IMR-90 (cell line): ENCODE data around the gene TOR4A. TPM values are rescaled to one million over a fixed set of nuclear protein-coding genes. Genes with fewer than 3 reads are reported as not detected.
"Not testable (repeated sequence)": the region's sequence is repeated elsewhere in the genome, so short reads cannot be mapped to it uniquely, and the experiment has no call there.

Experiments
- ATAC-seq: fragments of 200-7000 bp; cut with Tn5 transposase; 2 replicates; pipeline ENCODE4 v1.9.1; 2020; ENCODE audit warnings: low read depth, mild to moderate bottlenecking, moderate library complexity
- BruUV-seq: library from RNA; stranded (reverse); fragments of 400-500 nt; replicated peaks from 2 replicates; lab custom pipeline; 2021; lab: Mats Ljungman, UMichigan
- CTCF ChIA-PET: fragments of 300-600 bp; formaldehyde crosslinking; extraction: SDS; loops from one replicate; lab custom pipeline; 2021; ENCODE audit warnings: antibody characterized with exemption; lab: Yijun Ruan, JAX
- POLR2A ChIA-PET: fragments of 300-600 bp; sonication (Branson Sonifier 250); formaldehyde crosslinking; loops from one replicate; lab custom pipeline; 2022; ENCODE audit warnings: antibody characterized with exemption; ENCODE audit not compliant: unreplicated experiment; lab: Charles Lee
- DNase-seq: peaks from one replicate; pipeline ENCODE4 v3.0.0; 2013
- H2AFZ ChIP-seq: replicated peaks from 2 replicates; pipeline ENCODE3; 2013; ENCODE audit warnings: low read length, mild to moderate bottlenecking; ENCODE audit not compliant: poor library complexity
- H2AK5ac ChIP-seq: 2 replicates; pipeline ENCODE4 v1.6.1; 2013; ENCODE audit warnings: low read depth, low read length, inconsistent platforms
- H2AK9ac ChIP-seq: replicated peaks from 2 replicates; pipeline ENCODE3; 2013; ENCODE audit warnings: mild to moderate bottlenecking, low read depth, low read length, moderate library complexity; ENCODE audit not compliant: poor library complexity
- H2BK120ac ChIP-seq: 2 replicates; pipeline ENCODE4 v1.6.1; 2013; ENCODE audit warnings: low read depth, low read length, inconsistent platforms
- H2BK15ac ChIP-seq: 3 replicates; pipeline ENCODE4 v1.6.1; 2013; ENCODE audit warnings: low read depth, low read length, inconsistent platforms
- H2BK20ac ChIP-seq: 2 replicates; pipeline ENCODE4 v1.6.1; 2013; ENCODE audit warnings: low read depth, mild to moderate bottlenecking, inconsistent platforms, low read length, moderate library complexity
- H2BK5ac ChIP-seq: 2 replicates; pipeline ENCODE4 v1.6.1; 2013; ENCODE audit warnings: mild to moderate bottlenecking, low read depth, low read length, inconsistent platforms; ENCODE audit not compliant: poor library complexity, severe bottlenecking
- H3K14ac ChIP-seq: replicated peaks from 2 replicates; pipeline ENCODE4 v1.6.1; 2013; ENCODE audit warnings: low read depth, low read length, inconsistent platforms
- H3K18ac ChIP-seq: 2 replicates; pipeline ENCODE4 v1.6.1; 2013; ENCODE audit warnings: low read depth, low read length, control low read depth
- H3K23ac ChIP-seq: 2 replicates; pipeline ENCODE4 v1.6.1; 2013; ENCODE audit warnings: low read depth, low read length, inconsistent platforms
- H3K27ac ChIP-seq: 2 replicates; pipeline ENCODE4 v1.5.1; 2013; ENCODE audit warnings: mild to moderate bottlenecking, control low read depth, low read length; ENCODE audit not compliant: insufficient read depth
- H3K27me3 ChIP-seq: 2 replicates; pipeline ENCODE4 v1.6.1; 2013; ENCODE audit warnings: low read length; ENCODE audit not compliant: control insufficient read depth, insufficient read depth
- H3K36me3 ChIP-seq: 2 replicates; pipeline ENCODE4 v1.6.1; 2013; ENCODE audit warnings: low read length, mixed read lengths; ENCODE audit not compliant: control insufficient read depth, insufficient read depth
- H3K4ac ChIP-seq: 2 replicates; pipeline ENCODE4 v1.6.1; 2013; ENCODE audit warnings: low read depth, low read length, inconsistent platforms
- H3K4me1 ChIP-seq: 2 replicates; pipeline ENCODE4 v1.6.1; 2013; ENCODE audit warnings: low read length, mixed read lengths; ENCODE audit not compliant: control insufficient read depth, insufficient read depth
- H3K4me2 ChIP-seq: 2 replicates; pipeline ENCODE4 v1.6.1; 2013; ENCODE audit warnings: low read depth, mild to moderate bottlenecking, control low read depth, low read length, moderate library complexity
- H3K4me3 ChIP-seq: 2 replicates; pipeline ENCODE4 v1.5.1; 2013; ENCODE audit warnings: low read depth, mild to moderate bottlenecking, control low read depth, low read length, moderate library complexity; ENCODE audit not compliant: insufficient read depth
- H3K56ac ChIP-seq: 2 replicates; pipeline ENCODE4 v1.6.1; 2013; ENCODE audit warnings: low read length, inconsistent platforms; ENCODE audit not compliant: insufficient read depth; ENCODE audit errors: extremely low read depth
- H3K79me1 ChIP-seq, 2 experiments: 2 replicates each; pipeline ENCODE4 v1.6.1; 2013; ENCODE audit warnings: low read length in 2 of 2, inconsistent platforms in 1 of 2, low read depth in 1 of 2
- H3K9ac ChIP-seq: 2 replicates; pipeline ENCODE4 v1.6.1; 2013; ENCODE audit warnings: low read depth, low read length, control low read depth
- H3K9me1 ChIP-seq: 2 replicates; pipeline ENCODE4 v1.6.1; 2013; ENCODE audit warnings: low read length, inconsistent platforms; ENCODE audit not compliant: insufficient read depth
- H3K9me3 ChIP-seq: 2 replicates; pipeline ENCODE4 v1.6.1; 2013; ENCODE audit warnings: low read length; ENCODE audit not compliant: control insufficient read depth, insufficient read depth
- H4K20me1 ChIP-seq: 2 replicates; pipeline ENCODE4 v1.6.1; 2013; ENCODE audit warnings: low read length, inconsistent platforms; ENCODE audit not compliant: insufficient read depth
- H4K5ac ChIP-seq: 2 replicates; pipeline ENCODE4 v1.6.1; 2013; ENCODE audit warnings: mild to moderate bottlenecking, low read depth, low read length, control low read depth
- H4K8ac ChIP-seq, 2 experiments: 2 replicates each; pipeline ENCODE4 v1.6.1; 2013; ENCODE audit warnings: low read depth in 2 of 2, low read length in 2 of 2, control low read depth in 1 of 2, inconsistent platforms in 1 of 2
- H4K91ac ChIP-seq: 2 replicates; pipeline ENCODE4 v1.6.1; 2013; ENCODE audit warnings: low read depth, low read length, inconsistent platforms; ENCODE audit not compliant: insufficient read depth
- WGBS, 2 experiments: methylation state at CpG; one replicate each; pipeline versions ENCODE4 v1.1.5 to v1.1.7; 2013; ENCODE audit warnings: missing lambda C conversion rate in 2 of 2; ENCODE audit not compliant: insufficient read length in 1 of 2; ENCODE audit errors: extremely low coverage in 2 of 2; 5-methylcytosine and 5-hydroxymethylcytosine counted together
- dilution Hi-C: fragments of 300-500 bp; cut with HindIII; formaldehyde crosslinking; loops from one replicate; pipeline ENCODE4 v1.14.3; 2018; ENCODE audit warnings: low sequenced_read_pairs; ENCODE audit not compliant: unreplicated experiment
- in situ Hi-C: fragments of 300-500 bp; cut with MboI; formaldehyde crosslinking; loops from 3 replicates; pipeline ENCODE4 v1.14.3; 2019; ENCODE audit warnings: low sequenced_read_pairs, inconsistent platforms, mixed read lengths
- intact Hi-C: fragments of 100-400 bp; cut with micrococcal nuclease; formaldehyde crosslinking; loops from 2 replicates; pipeline ENCODE4 v1.10.0; 2022
- polyA plus RNA-seq, 3 experiments: library from polyadenylated mRNA; depleted of rRNA; stranded (reverse); fragments of >200 nt; gene quantifications; 2 replicates each; pipeline ENCODE4 v1.2.3, GENCODE V29; 2012; ENCODE audit warnings: low replicate concordance in 1 of 3
- total RNA-seq: library from RNA; depleted of rRNA; stranded (reverse); fragments of >200 nt; gene quantifications from 2 replicates; pipeline ENCODE4 v1.2.3, GENCODE V29; 2012

The TOR4A gene
- total and polyA plus RNA-seq, 2 of the 4 experiments (the other 2 are of a cell fraction) = 9.7 to 22.9 TPM

- in situ Hi-C loops, H3K27me3 ChIP-seq, POLR2A ChIA-PET, ATAC-seq, H2AK5ac ChIP-seq, BruUV-seq, dilution Hi-C loops, H4K5ac ChIP-seq, H2BK15ac ChIP-seq, DNase-seq, H2AFZ ChIP-seq, intact Hi-C loops, H2AK9ac ChIP-seq, H3K18ac ChIP-seq, H2BK120ac ChIP-seq, H3K4me1 ChIP-seq, H3K4ac ChIP-seq, H3K9me3 ChIP-seq, H3K9me1 ChIP-seq, H2BK20ac ChIP-seq: not testable (repeated sequence)
- Histone ChIP-seq H2BK5ac (peak overlapping the region; percentile 81), H3K4me3 (peak overlapping the region; percentile 59), H4K91ac (peak overlapping the region; percentile 5; the same call in 1 of the 2 replicates), H4K8ac (peak overlapping the region; percentile 36 to 77; a peak in 2 of 4 replicates), H3K36me3 (peaks cover 19% of the 10 kb centered on the region), H3K4me2 (peak overlapping the region; percentile 91), H3K79me1 (peaks cover 12 to 55% of the 10 kb centered on the region in 2 experiments; a peak in 3 of 4 replicates), H4K20me1 (peaks cover 38% of the 10 kb centered on the region), H3K27ac (peak overlapping the region; percentile 91), H3K9ac (peak overlapping the region; percentile 71), H3K23ac (peak overlapping the region; percentile 94; the same call in 1 of the 2 replicates), H3K56ac (0 out of 2 replicates have a peak overlapping the region, but pooled peaks have one; percentile 77), H3K14ac (peak overlapping the region; percentile 41; the same call in 1 of the 2 replicates)
- CTCF ChIA-PET = interaction anchor here (0.7 kb wide), 1 partner anchor 202 kb away, joined by 3 read pairs; no protein-coding TSS in a partner anchor
- no CpG with 5 or more reads among the region's 27 CpGs for WGBS, 2 experiments
Observed at GRCh38 chr9:137239541-137240200, 37.9 kb upstream of the TOR4A start.
